ENCODE measurements around the gene SDR42E2.

DNA sequence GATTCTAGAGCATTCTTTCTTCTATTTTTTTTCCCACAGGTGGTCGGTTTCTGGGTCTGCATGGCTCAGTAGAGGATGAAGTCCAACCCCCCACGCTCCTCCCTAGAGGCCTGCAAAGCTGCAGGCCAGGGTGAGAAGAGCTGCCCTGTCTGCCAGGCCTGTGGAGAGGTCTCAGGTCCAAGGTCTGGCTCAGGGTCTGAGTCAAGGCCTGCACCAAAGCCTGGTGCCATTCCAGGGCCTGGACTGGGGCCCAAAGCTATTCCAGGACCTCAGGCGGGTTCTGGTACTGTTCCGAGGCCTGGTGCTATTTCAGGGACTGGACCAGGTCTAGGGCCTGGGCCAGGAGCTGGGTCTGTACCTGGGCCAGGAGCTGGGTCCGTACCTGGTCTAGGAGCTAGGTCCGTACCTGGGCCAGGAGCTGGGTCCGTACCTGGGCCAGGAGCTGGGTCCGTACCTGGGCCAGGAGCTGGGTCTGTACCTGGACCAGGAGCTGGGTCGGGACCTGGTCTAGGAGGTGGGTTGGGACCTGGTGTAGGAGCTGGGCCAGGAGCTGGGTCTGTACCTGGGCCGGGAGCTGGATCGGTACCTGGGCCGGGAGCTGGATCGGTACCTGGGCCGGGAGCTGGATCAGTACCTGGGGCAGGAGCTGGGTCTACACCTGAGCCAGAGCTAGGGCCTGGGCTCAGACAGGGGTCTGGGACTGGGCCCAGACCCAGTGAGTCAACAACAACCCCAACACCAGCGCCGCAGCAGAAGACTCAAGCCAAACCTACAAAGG, 3.4 kb downstream of the SDR42E2 start:
- TF ChIP-seq, protein P1, sequence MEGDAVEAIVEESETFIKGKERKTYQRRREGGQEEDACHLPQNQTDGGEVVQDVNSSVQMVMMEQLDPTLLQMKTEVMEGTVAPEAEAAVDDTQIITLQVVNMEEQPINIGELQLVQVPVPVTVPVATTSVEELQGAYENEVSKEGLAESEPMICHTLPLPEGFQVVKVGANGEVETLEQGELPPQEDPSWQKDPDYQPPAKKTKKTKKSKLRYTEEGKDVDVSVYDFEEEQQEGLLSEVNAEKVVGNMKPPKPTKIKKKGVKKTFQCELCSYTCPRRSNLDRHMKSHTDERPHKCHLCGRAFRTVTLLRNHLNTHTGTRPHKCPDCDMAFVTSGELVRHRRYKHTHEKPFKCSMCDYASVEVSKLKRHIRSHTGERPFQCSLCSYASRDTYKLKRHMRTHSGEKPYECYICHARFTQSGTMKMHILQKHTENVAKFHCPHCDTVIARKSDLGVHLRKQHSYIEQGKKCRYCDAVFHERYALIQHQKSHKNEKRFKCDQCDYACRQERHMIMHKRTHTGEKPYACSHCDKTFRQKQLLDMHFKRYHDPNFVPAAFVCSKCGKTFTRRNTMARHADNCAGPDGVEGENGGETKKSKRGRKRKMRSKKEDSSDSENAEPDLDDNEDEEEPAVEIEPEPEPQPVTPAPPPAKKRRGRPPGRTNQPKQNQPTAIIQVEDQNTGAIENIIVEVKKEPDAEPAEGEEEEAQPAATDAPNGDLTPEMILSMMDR (IDR thresholded peaks at IDR 0.05; ENCODE audit: low read depth, low read length, missing input control): no peak
- TF ChIP-seq JUND (IDR thresholded peaks at IDR 0.05) (no peak), EGR1 (IDR thresholded peaks at IDR 0.05; ENCODE audit: low read depth in 2 of 2) (no peak), YY1 (IDR thresholded peaks at IDR 0.05) (no peak)
- TF ChIP-seq, protein P2, sequence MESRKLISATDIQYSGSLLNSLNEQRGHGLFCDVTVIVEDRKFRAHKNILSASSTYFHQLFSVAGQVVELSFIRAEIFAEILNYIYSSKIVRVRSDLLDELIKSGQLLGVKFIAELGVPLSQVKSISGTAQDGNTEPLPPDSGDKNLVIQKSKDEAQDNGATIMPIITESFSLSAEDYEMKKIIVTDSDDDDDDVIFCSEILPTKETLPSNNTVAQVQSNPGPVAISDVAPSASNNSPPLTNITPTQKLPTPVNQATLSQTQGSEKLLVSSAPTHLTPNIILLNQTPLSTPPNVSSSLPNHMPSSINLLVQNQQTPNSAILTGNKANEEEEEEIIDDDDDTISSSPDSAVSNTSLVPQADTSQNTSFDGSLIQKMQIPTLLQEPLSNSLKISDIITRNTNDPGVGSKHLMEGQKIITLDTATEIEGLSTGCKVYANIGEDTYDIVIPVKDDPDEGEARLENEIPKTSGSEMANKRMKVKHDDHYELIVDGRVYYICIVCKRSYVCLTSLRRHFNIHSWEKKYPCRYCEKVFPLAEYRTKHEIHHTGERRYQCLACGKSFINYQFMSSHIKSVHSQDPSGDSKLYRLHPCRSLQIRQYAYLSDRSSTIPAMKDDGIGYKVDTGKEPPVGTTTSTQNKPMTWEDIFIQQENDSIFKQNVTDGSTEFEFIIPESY (IDR thresholded peaks at IDR 0.05): no peak
